ENCODE measurements around the gene DHRS4L2.
"Not testable (repeated sequence)": the region's sequence is repeated elsewhere in the genome, so short reads cannot be mapped to it uniquely, and the experiment has no call there.

The DHRS4L2 gene

GRCh38 chr14:24029687-24030086 is 41.0 kb downstream of the DHRS4L2 start:
- not testable (repeated sequence) for H3K27ac ChIP-seq (ENCODE audit: low read length); H4K20me1 ChIP-seq (ENCODE audit: insufficient read depth, low read length); H3K9me3 ChIP-seq (ENCODE audit: insufficient read depth, low read length); H3K4me1 ChIP-seq (ENCODE audit: low read length); H3K36me3 ChIP-seq (replicated peaks; ENCODE audit: low read depth, low read length); H3K9ac ChIP-seq (ENCODE audit: low read length); H2AFZ ChIP-seq (ENCODE audit: low read depth, low read length); H3K27me3 ChIP-seq (ENCODE audit: low read depth, low read length); H3K4me3 ChIP-seq (ENCODE audit: low read length); H3K4me2 ChIP-seq (ENCODE audit: low read length); H3K79me2 ChIP-seq (ENCODE audit: low read length)

GRCh38 chr14:24031331-24031730 is 42.6 kb downstream of the DHRS4L2 start:
- not testable (repeated sequence) for H3K27ac ChIP-seq (ENCODE audit: low read length); H3K79me2 ChIP-seq (ENCODE audit: low read length); H3K9ac ChIP-seq (ENCODE audit: low read length); H2AFZ ChIP-seq (ENCODE audit: low read depth, low read length); H4K20me1 ChIP-seq (ENCODE audit: insufficient read depth, low read length); H3K4me2 ChIP-seq (ENCODE audit: low read length); H3K27me3 ChIP-seq (ENCODE audit: low read depth, low read length); H3K9me3 ChIP-seq (ENCODE audit: insufficient read depth, low read length); H3K4me3 ChIP-seq (ENCODE audit: low read length); H3K4me1 ChIP-seq (ENCODE audit: low read length); H3K36me3 ChIP-seq (replicated peaks; ENCODE audit: low read depth, low read length)

GRCh38 chr14:24032727-24033418 is 44.1 kb downstream of the DHRS4L2 start:
- H3K36me3 ChIP-seq (replicated peaks; ENCODE audit: low read depth, low read length): no peaks in the 10 kb centered on the region
- H3K27me3 ChIP-seq (ENCODE audit: low read depth, low read length): no peaks in the 10 kb centered on the region
- peaks cover 9% of the 10 kb centered on the region for H3K4me1 ChIP-seq (ENCODE audit: low read length)
- no peak overlapping the region for H2AFZ ChIP-seq (ENCODE audit: low read depth, low read length)
- no peak overlapping the region for H3K4me3 ChIP-seq (ENCODE audit: low read length)
- no peaks in the 10 kb centered on the region for H4K20me1 ChIP-seq (ENCODE audit: insufficient read depth, low read length)
- H3K4me2 ChIP-seq (ENCODE audit: low read length): no peak overlapping the region
- no peak overlapping the region for H3K9ac ChIP-seq (ENCODE audit: low read length)
- H3K27ac ChIP-seq (ENCODE audit: low read length): no peak overlapping the region
- TF ChIP-seq CTCF (IDR thresholded peaks at IDR 0.05; ENCODE audit: low read depth, low read length) (no peak), EZH2phosphoT487 (IDR thresholded peaks at IDR 0.05; ENCODE audit: low read depth) (no peak)
- H3K79me2 ChIP-seq (ENCODE audit: low read length): no peaks in the 10 kb centered on the region
- H3K9me3 ChIP-seq (ENCODE audit: insufficient read depth, low read length): no peaks in the 10 kb centered on the region

GRCh38 chr14:24035769-24036168 is 47.0 kb downstream of the DHRS4L2 start:
- H3K27me3 ChIP-seq (ENCODE audit: low read depth, low read length); H3K27ac ChIP-seq (ENCODE audit: low read length); H3K4me1 ChIP-seq (ENCODE audit: low read length); H3K9me3 ChIP-seq (ENCODE audit: insufficient read depth, low read length); H3K79me2 ChIP-seq (ENCODE audit: low read length); H3K36me3 ChIP-seq (replicated peaks; ENCODE audit: low read depth, low read length); H4K20me1 ChIP-seq (ENCODE audit: insufficient read depth, low read length): not testable (repeated sequence)
- peak overlapping the region; percentile 85 for H3K4me3 ChIP-seq (ENCODE audit: low read length)
- H2AFZ ChIP-seq (ENCODE audit: low read depth, low read length): peak overlapping the region; percentile 99; the same call in 1 of the 2 replicates
- peak overlapping the region; percentile 77 for H3K9ac ChIP-seq (ENCODE audit: low read length)
- H3K4me2 ChIP-seq (ENCODE audit: low read length): peak overlapping the region; percentile 90

GRCh38 chr14:24036169-24036962 is 47.6 kb downstream of the DHRS4L2 start:
- Histone ChIP-seq H3K9me3 (ENCODE audit: insufficient read depth, low read length) (no peaks in the 10 kb centered on the region), H3K4me2 (ENCODE audit: low read length) (peak overlapping the region; percentile 90), H3K27me3 (ENCODE audit: low read depth, low read length) (no peaks in the 10 kb centered on the region), H3K4me1 (ENCODE audit: low read length) (peaks cover 9% of the 10 kb centered on the region), H2AFZ (ENCODE audit: low read depth, low read length) (peak overlapping the region; percentile 99), H3K79me2 (ENCODE audit: low read length) (no peaks in the 10 kb centered on the region), H3K4me3 (ENCODE audit: low read length) (peak overlapping the region; percentile 85), H3K36me3 (replicated peaks; ENCODE audit: low read depth, low read length) (no peaks in the 10 kb centered on the region), H3K9ac (ENCODE audit: low read length) (peak overlapping the region; percentile 77), H4K20me1 (ENCODE audit: insufficient read depth, low read length) (no peaks in the 10 kb centered on the region), H3K27ac (ENCODE audit: low read length) (peak overlapping the region; percentile 38)
- TF ChIP-seq EZH2phosphoT487 (IDR thresholded peaks at IDR 0.05; ENCODE audit: low read depth) (no peak), CTCF (IDR thresholded peaks at IDR 0.05; ENCODE audit: low read depth, low read length) (peak; percentile 80)

- peak overlapping the region; percentile 77 for H3K9ac ChIP-seq (ENCODE audit: low read length)
- not testable (repeated sequence) for H3K36me3 ChIP-seq (replicated peaks; ENCODE audit: low read depth, low read length); H3K4me1 ChIP-seq (ENCODE audit: low read length); H4K20me1 ChIP-seq (ENCODE audit: insufficient read depth, low read length); H3K27me3 ChIP-seq (ENCODE audit: low read depth, low read length); H3K9me3 ChIP-seq (ENCODE audit: insufficient read depth, low read length); H3K79me2 ChIP-seq (ENCODE audit: low read length); H3K27ac ChIP-seq (ENCODE audit: low read length)
- peak overlapping the region; percentile 90 for H3K4me2 ChIP-seq (ENCODE audit: low read length)
- peak overlapping the region; percentile 99 for H2AFZ ChIP-seq (ENCODE audit: low read depth, low read length)
- peak overlapping the region; percentile 85 for H3K4me3 ChIP-seq (ENCODE audit: low read length)
Measured at GRCh38 chr14:24036963-24037657, 48.4 kb downstream of the DHRS4L2 start.

All from OCI-LY3 (cell line).